ENCODE results near the gene TRIM47.

The TRIM47 gene

DNA sequence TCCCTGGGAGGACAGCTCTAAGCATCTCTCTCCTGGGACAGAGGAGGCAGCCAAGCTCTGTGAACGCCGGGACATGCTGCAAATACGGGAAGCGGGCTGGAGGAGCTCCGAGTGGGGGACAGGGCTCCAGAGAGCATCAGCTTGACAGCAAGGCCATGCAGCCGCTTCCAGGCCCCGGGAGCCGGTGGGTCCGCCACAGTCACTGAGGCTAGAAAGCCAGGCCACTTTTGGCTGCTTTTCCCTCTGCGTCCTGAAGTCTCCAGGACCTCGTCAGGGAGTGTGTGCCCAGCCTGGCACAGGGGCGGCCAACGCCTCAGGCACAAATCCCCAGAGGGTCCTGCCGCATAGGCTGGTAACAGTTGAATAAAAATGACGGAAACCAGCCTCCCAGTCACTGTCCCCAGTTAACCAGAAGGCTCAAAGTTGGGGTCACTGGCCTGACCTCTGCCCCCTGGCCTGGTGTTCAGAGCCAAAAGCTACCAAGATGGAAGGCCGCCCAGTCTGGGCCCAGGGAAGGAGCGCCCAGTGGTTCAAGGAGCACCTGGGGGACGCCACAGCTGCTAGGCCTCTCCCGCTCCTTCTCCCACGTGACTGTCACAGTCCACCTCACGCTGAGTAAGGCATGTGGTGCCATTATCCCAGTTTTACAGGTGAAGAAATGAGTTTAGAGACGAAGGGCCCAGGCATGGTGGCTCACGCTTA is 21.5 kb upstream of the TRIM47 start:
- TF ChIP-seq, protein P1, sequence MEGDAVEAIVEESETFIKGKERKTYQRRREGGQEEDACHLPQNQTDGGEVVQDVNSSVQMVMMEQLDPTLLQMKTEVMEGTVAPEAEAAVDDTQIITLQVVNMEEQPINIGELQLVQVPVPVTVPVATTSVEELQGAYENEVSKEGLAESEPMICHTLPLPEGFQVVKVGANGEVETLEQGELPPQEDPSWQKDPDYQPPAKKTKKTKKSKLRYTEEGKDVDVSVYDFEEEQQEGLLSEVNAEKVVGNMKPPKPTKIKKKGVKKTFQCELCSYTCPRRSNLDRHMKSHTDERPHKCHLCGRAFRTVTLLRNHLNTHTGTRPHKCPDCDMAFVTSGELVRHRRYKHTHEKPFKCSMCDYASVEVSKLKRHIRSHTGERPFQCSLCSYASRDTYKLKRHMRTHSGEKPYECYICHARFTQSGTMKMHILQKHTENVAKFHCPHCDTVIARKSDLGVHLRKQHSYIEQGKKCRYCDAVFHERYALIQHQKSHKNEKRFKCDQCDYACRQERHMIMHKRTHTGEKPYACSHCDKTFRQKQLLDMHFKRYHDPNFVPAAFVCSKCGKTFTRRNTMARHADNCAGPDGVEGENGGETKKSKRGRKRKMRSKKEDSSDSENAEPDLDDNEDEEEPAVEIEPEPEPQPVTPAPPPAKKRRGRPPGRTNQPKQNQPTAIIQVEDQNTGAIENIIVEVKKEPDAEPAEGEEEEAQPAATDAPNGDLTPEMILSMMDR (IDR thresholded peaks at IDR 0.05; ENCODE audit: insufficient read depth, missing control alignments): no peak
- DNase-seq (ENCODE audit: insufficient read length, low spot score) (no peak), FAIRE-seq (no peak)

DNA sequence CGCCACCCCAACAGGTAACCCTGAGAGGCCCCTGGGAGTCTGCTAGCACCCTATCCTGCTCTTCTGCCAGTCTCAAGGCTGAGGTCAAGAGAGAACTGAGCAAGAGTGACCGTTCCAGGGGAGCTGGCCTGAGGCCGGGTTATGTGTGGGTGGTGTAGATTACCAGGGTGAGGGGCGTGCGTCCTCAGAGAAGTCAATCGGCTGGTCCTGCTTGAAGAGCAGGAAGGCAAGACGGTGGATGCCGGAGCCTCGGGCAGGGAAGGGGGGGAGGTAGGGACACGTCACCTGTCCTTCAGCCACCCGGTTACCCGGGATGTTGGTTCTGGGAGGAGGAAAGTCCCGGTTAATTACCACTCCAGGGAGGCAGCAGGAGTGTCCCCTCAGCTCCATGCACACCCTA is 21.0 kb upstream of the TRIM47 start:
- TF ChIP-seq, protein P1 (IDR thresholded peaks at IDR 0.05; ENCODE audit: insufficient read depth, missing control alignments): no peak
- no peak for FAIRE-seq
- no peak for DNase-seq (ENCODE audit: insufficient read length, low spot score)

DNA sequence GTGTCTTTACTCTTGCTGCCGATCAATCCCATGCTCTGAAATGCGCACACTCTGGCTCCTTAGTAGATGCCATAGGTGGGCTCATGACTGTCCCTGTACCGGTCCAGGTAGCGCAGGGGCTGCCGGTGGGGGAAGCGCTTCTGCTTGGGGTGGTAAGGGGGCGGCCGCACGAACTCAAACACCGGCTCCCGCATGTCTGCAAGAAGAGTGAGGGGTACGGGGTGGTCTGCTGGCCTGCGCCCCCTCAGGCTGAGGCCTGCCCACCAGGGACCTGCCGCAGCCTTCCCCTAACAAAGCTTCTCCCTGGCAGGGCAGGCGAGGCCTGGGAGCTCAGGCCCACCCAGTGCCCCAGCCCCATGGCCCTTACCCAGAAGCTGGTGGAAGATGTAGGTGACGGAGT is 20.4 kb upstream of the TRIM47 start:
- FAIRE-seq (no peak), DNase-seq (ENCODE audit: insufficient read length, low spot score) (no peak)

DNA sequence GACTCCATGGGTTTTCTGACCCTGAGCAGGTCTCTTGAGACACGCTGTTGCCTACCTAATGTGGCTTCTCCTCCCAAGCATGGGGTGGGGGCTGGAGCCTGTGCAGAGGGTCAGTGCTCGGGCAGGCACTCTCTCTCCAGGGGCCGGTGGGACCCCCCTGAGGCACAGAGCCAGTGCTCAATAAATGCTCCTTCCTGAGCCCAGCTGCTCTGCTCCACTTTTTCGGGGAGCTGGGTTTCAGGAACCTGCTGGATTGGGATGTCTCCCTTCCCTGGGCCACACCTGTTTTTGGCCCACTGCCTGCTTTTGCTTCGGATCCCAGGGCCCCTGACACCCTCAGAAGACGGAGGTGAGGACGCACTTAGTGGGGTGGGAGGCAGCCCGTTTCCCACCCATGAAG is 19.7 kb upstream of the TRIM47 start:
- DNase-seq (ENCODE audit: insufficient read length, low spot score): no peak
- no peak for FAIRE-seq
- TF ChIP-seq, protein P1 (IDR thresholded peaks at IDR 0.05; ENCODE audit: insufficient read depth, missing control alignments): no peak

More for the DNA sequence above, 20.4 kb upstream of the TRIM47 start:
- TF ChIP-seq, protein P1 (IDR thresholded peaks at IDR 0.05; ENCODE audit: insufficient read depth, missing control alignments): no peak

DNA sequence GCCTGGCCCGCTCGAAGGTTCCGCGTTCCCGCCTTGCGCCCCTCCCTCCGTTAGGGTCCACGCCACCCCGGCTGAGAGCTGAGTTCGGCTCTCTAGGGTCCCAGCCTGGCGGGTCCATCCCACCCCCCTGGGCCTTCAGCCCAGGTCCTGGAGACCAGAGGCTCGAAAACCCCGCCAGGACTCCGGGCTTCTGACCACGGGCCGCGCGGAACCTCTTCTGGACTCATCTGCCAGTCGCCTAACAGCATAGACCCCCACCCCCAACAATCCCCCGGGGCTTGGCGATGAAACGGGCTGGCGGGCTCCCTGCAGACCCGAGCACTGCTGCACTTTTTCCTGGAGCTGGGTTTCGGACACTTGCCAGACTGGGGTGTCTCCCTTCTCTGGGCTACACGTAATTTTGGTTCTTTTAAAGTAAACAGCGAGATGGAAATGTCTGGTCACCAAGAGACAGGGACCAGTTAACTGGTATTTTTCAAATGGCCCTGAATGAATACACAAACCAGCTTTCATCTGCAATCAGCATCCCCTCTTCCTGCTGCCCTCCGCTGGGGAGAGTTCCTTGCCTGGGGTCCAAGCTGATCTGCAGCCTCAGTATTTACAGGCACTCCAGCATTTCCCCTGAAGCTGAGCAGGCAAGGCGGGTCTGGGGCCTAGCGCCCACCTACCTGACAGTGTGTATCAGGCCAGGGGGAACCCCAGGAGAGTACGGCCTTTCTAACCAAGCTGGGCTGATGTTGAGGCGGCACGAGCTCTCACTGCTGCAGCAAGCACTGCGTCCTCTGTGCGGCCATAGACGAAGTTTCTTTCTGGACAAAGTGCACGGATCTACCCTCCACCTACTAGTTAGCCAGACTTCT is 19.0 kb upstream of the TRIM47 start:
- TF ChIP-seq, protein P1 (IDR thresholded peaks at IDR 0.05; ENCODE audit: insufficient read depth, missing control alignments): no peak
- no peak for DNase-seq (ENCODE audit: insufficient read length, low spot score)
- no peak for FAIRE-seq

DNA sequence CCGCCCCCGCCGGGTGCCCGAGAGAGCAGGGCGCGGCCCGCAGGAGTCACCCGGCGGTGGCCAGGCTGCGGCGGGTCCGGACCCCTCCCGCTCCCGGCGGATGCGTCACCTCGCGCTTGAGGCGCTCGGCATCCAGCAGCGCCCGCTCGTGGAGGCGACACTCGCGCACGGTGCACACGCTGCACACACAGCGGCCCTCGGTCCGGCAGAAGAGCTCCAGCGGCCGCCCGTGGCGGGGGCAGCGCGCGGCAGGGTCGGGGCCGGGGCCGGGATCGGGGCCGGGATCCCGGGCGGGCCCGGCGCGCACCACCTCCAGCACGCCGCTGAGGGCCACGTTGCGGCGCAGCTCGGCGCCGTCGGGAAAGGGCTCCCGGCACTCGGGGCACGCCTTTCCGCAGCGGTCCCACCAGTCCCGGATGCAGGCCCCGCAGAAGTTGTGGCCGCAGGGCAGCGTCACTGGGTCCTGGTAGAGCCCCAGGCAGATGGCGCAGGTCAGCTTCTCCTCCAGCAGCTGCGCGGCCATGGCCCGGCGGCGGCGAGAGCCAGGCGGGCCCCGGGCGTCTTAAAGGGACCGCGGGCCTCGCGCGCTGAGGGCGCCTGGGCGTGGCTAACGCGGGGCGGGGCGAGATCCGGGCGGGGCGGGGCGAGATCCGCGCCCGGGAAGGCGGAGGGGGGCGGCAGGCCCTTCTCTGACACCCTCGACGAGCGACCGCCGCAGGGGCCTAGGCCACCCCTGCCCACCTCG is 18.2 kb upstream of the TRIM47 start, which contains the start of gene TRIM65:
TSS of gene TRIM65 (minus strand) at position 537 of the 745 bp plus-strand sequence. CDS start at position 523, 14 bp downstream.
- FAIRE-seq: no peak
- DNase-seq (ENCODE audit: insufficient read length, low spot score): peak; percentile 92
- TF ChIP-seq, protein P1 (IDR thresholded peaks at IDR 0.05; ENCODE audit: insufficient read depth, missing control alignments): peak; percentile 29

Data from D721Med (cell line).